Fibroblast of skin of left quadriceps (primary cell): ENCODE data around the gene KLHL17.

Experiments
- DNase-seq, 2 experiments: peaks; one replicate each; pipeline ENCODE4 v3.0.0-alpha.2; 2013; ENCODE audit warnings: low read depth in 2 of 2

Gene KLHL17

GRCh38 chr1:923131-923990, 37.0 kb upstream of the KLHL17 start, which contains the start of gene SAMD11:
SAMD11 (plus strand) TSS chr1:923923; CDS start chr1:924432, 509 bp downstream.
- DNase-seq: peak; percentile 76 to 82

GRCh38 chr1:923991-924655, 36.3 kb upstream of the KLHL17 start:
- no peak for DNase-seq

GRCh38 chr1:924656-925560, 35.5 kb upstream of the KLHL17 start:
- no peak for DNase-seq

DNA sequence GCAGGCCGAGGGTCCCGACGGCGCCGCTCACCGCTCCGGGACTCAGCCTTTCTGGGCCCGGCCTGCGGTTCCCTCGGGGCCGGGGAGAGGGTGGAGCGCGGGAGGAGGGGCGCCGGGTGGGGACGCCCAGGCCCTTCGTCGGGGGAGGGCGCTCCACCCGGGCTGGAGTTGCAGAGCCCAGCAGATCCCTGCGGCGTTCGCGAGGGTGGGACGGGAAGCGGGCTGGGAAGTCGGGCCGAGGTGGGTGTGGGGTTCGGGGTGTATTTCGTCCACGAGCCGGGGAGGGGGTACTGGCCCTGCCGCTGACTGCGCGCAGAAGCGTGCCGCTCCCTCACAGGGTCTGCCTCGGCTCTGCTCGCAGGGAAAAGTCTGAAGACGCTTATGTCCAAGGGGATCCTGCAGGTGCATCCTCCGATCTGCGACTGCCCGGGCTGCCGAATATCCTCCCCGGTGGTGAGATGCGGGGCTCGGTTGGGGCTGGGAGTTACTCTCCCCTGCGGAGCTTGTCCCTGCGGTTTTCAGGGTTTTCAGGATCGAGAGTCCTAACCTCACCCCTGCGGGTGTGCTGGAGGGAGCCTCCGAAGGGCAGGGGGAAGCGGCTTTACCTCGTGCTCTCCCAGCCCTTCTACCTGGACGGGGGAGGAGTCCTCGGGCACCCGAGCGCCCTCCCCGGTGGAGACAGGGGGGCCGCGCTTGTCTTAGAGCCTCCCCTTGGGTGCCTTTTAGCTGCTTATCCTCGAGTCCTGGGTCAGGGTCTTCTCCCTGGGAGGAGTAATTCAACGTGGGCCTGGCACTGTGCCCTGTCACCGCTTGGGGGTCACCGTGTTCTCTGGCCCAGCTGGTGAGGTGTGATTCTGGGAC, 34.6 kb upstream of the KLHL17 start:
- DNase-seq: no peak

- no peak for DNase-seq
Measured at GRCh38 chr1:927234-927633, 33.1 kb upstream of the KLHL17 start.

- DNase-seq: no peak
Measured at GRCh38 chr1:927748-928147, 32.6 kb upstream of the KLHL17 start.

DNA sequence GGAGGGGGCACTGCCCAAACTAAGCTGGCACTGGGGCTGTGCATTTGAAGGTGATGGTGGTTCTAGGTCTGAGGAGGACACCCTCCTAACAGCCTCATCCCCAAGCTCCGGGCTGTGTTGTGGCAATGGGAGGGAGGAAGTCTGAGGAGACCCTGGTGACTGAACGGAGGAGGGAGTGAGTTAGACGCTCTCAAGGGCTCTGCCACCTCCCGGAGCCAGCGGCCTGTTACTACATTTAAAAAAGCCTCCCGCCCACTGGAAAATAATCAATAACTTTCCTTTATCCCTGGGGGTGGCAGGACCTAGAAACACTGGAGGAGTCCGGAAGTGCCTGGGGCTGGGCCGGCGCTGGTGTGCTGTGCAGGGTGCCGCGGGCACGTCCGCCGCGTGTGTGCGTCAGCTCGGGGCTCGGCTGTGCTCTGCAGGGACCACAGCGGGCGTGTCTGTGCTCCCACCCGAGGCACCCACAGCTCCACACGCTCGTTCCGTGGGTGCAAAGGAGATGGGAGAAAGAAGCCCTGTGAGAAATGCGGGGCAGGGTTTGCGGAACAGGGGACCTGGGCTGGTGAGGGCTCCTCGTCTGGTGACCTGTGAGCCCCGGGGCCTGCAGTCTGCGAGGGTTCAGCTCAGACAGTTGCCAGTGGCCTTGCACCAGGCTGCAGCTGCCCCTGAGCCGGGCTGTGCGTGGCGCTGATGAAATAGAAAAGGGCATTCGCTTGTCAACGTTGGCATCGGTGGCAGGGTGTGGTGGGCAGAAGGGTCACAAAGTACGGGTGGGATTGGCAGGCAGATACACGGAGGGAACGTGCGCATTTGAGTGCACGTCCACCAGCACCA, 31.3 kb upstream of the KLHL17 start:
- DNase-seq: no peak

DNA sequence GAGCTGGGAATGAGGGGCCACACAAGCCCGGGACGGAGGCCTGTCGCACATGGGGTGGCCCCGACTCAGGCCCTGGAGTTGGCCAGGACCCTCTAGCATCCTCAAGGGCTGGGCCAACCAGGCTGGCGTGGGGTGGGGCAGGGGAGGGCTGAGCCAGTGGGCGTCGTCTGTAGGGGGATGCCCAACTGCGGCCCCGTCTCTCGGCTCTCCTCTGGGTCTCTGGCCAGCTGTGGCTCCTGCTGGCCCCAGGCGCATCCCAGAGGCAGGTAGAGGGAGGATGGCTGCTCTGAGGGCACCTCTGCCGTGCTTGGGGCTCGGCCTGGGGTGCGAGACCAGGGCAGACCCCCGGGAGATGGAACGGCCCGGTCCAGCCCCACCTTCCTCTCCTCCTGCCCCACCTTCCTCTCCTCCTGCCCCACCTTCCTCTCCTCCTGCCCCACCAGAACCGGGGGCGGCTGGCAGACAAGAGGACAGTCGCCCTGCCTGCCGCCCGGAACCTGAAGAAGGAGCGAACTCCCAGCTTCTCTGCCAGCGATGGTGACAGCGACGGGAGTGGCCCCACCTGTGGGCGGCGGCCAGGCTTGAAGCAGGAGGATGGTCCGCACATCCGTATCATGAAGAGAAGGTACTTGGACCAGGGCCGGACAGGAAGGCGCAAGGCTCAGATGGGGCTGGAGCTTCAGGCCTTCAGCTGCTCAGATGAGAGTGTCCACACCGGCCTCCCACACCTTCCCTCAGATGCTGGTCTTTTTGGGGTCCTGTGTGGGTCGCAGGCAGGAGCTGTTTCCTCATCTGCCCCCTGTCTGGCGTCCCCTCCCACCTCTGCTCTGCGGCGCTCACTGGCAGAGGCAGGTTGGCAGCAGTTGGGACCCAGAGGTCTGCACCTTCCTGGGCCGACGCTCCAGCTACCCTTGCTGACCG, 30.4 kb upstream of the KLHL17 start:
- no peak for DNase-seq

- no peak for DNase-seq
Measured at GRCh38 chr1:930633-931138, 29.7 kb upstream of the KLHL17 start.

GRCh38 chr1:931380-932172, 28.8 kb upstream of the KLHL17 start:
- no peak for DNase-seq

GRCh38 chr1:932173-932510, 28.2 kb upstream of the KLHL17 start:
- no peak for DNase-seq

DNA sequence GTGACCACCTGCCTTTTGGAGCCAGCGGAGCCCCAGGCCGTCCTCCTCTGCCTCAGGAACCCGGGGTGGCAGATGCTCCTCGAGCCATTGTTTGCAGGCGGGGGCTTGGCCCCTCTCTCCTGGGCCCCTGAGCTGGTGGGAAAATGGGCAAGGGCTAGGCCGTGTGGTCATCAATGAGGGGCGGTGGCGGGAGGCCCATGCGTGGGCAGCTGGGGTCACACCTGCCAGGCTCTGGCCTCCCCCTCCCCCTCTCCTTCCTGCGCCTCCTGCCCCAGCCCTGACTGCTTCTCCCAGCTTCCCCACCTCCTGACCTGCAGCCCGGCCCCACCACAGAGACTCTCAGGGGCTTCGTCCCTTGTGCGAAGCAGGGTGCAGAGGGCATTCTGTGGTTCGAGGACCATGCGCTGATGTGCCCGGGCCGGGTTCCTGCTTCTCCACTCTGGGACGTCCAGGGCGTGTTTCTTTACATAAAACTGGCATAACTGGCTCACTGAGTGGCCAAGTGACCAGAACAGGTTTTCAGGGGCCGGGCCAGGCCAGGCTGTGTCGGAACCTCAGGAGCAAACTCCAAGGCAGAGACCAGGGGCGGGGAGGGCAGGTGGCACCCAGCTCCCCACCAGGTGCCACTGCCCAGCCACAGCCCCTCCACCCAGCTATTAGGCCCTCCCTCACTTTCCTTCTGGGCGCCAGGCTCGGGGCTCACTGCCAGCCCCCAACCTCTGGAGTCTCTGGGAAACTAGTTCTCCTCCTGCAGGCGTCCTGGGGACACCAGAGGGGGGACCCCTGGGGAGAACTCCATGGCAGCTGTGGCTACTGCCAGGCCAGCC, 27.4 kb upstream of the KLHL17 start:
- DNase-seq: no peak

DNA sequence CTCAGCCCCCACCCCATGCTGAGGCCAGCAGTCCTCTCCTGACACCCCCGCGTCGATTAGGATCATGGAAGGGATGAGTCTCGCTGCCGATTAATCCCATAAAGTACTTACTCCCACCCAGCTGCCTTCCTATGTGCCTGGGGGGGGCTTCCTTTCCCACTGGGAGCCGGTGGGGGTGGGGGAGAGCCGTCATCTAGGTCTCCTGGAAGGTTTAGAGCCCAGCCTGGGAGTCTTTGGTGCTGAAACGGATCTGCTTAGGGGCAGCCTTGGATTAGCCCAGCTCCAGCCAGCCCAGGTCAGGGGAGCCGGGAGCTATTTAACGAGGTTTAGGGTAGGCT, 26.8 kb upstream of the KLHL17 start:
- no peak for DNase-seq

- DNase-seq: no peak
Measured at GRCh38 chr1:934991-935750, 25.2 kb upstream of the KLHL17 start.

DNA sequence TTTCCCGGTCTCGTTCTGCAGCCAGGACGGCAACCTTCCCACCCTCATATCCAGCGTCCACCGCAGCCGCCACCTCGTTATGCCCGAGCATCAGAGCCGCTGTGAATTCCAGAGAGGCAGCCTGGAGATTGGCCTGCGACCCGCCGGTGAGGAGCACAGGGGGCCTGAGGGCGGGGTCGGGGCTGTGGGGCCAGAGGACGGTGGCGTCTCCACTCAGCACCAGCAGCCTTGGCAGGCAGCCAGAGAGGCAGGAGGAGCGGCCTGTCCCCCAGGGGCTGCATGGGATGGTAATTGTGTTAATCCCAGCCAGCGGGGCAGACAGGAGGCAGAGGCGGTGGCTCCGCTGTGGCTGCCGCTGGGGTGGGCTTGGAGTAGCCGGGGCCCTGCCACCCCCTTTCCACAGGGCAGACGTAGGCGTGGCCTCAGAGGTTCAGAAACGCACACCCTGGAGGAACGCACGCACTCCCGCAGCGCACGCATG, 24.6 kb upstream of the KLHL17 start:
- DNase-seq: no peak
